H1 (cell line): ENCODE data around the gene NR1D2.
"Not testable (repeated sequence)": the region's sequence is repeated elsewhere in the genome, so short reads cannot be mapped to it uniquely, and the experiment has no call there.

ENCODE experiments used
- CHD2 ChIP-seq: IDR thresholded peaks from 2 replicates; pipeline ENCODE4 v1.6.1; 2012; ENCODE audit warnings: low read length, improper control_type of control experiment
- CHD7 ChIP-seq: fragments of 300-600 bp; sonication (generic); IDR thresholded peaks from 2 replicates; pipeline ENCODE4 v1.7.1; 2012; ENCODE audit warnings: low read length, moderate library complexity, mild to moderate bottlenecking, inconsistent platforms; ENCODE audit not compliant: insufficient replicate concordance
- CTCF ChIP-seq, 3 experiments: IDR thresholded peaks; 1 replicate in 2 of 3; 2 replicates in 1 of 3; pipeline versions ENCODE4 v1.5.1 to v1.6.1; 2011; ENCODE audit warnings: low read length in 3 of 3, mild to moderate bottlenecking in 3 of 3, inconsistent platforms in 2 of 3, low read depth in 1 of 3, moderate library complexity in 1 of 3; ENCODE audit not compliant: insufficient read depth in 1 of 3; ENCODE audit errors: control extremely low read depth in 1 of 3
- POLR2A ChIP-seq, 2 experiments: IDR thresholded peaks; 1 replicate in 1 of 2; 2 replicates in 1 of 2; pipeline ENCODE4 v1.6.1; 2011; ENCODE audit warnings: low read depth in 2 of 2, low read length in 2 of 2, mild to moderate bottlenecking in 2 of 2; ENCODE audit errors: control extremely low read depth in 1 of 2
- RBBP5 ChIP-seq: IDR thresholded peaks from 2 replicates; pipeline ENCODE4 v1.7.1; 2012; ENCODE audit warnings: low read depth, mild to moderate bottlenecking, inconsistent platforms, low read length, moderate library complexity, borderline replicate concordance
- YY1 ChIP-seq: IDR thresholded peaks from 2 replicates; pipeline ENCODE4 v1.6.1; 2011; ENCODE audit warnings: low read depth, mild to moderate bottlenecking, low read length

- TF ChIP-seq POLR2A (IDR thresholded peaks at IDR 0.05; ENCODE audit: control extremely low read depth in 1 of 2, low read depth in 2 of 2, low read length in 2 of 2); YY1; CTCF (IDR thresholded peaks at IDR 0.05; ENCODE audit: control extremely low read depth in 1 of 3, insufficient read depth in 1 of 3, low read depth in 1 of 3, low read length in 3 of 3); RBBP5; CHD2; CHD7: not testable (repeated sequence)
Observed at GRCh38 chr3:23918331-23918730, 26.8 kb upstream of the NR1D2 start.
